Neural cell (in vitro differentiated cells): ENCODE data around the gene CRHR1.

Source experiments
- CTCF ChIP-seq: fragments of 450-650 bp; IDR thresholded peaks from 2 replicates; pipeline ENCODE4 v1.5.1; 2014; ENCODE audit warnings: antibody characterized with exemption, mild to moderate bottlenecking, moderate library complexity; ENCODE audit not compliant: poor library complexity, severe bottlenecking
- EP300 ChIP-seq: fragments of 450-650 bp; conservative IDR thresholded peaks from 2 replicates; pipeline ENCODE4 v1.6.1; 2014; ENCODE audit warnings: antibody characterized with exemption, mild to moderate bottlenecking, moderate library complexity; ENCODE audit not compliant: poor library complexity, severe bottlenecking
- EZH2 ChIP-seq: fragments of 200-600, 300-800 bp; shearing (Covaris generic), sonication (generic); IDR thresholded peaks from 2 replicates; pipeline ENCODE4 v1.6.1; 2014; ENCODE audit warnings: antibody characterized with exemption, low read length, borderline replicate concordance, mild to moderate bottlenecking; ENCODE audit not compliant: insufficient read depth, poor library complexity, severe bottlenecking
- MXI1 ChIP-seq: fragments of 450-650 bp; conservative IDR thresholded peaks from 2 replicates; pipeline ENCODE4 v1.6.1; 2014; ENCODE audit warnings: antibody characterized with exemption, mild to moderate bottlenecking; ENCODE audit not compliant: poor library complexity, severe bottlenecking
- POLR2AphosphoS5 ChIP-seq: IDR thresholded peaks from 2 replicates; pipeline ENCODE4 v1.6.1; 2012
- RAD21 ChIP-seq: fragments of 450-650 bp; conservative IDR thresholded peaks from 2 replicates; pipeline ENCODE4 v1.6.1; 2014; ENCODE audit warnings: antibody characterized with exemption, mild to moderate bottlenecking, moderate library complexity
- SMC3 ChIP-seq: fragments of 450-650 bp; conservative IDR thresholded peaks from 2 replicates; pipeline ENCODE4 v1.6.1; 2014; ENCODE audit warnings: antibody characterized with exemption, mild to moderate bottlenecking, moderate library complexity; ENCODE audit not compliant: poor library complexity
- TAF1 ChIP-seq: IDR thresholded peaks from 2 replicates; pipeline ENCODE4 v1.6.1; 2012; ENCODE audit warnings: low read depth
- TF ChIP-seq, protein P1 (sequence below): IDR thresholded peaks from 2 replicates; pipeline ENCODE4 v1.6.1; 2012; ENCODE audit warnings: borderline replicate concordance

DNA sequence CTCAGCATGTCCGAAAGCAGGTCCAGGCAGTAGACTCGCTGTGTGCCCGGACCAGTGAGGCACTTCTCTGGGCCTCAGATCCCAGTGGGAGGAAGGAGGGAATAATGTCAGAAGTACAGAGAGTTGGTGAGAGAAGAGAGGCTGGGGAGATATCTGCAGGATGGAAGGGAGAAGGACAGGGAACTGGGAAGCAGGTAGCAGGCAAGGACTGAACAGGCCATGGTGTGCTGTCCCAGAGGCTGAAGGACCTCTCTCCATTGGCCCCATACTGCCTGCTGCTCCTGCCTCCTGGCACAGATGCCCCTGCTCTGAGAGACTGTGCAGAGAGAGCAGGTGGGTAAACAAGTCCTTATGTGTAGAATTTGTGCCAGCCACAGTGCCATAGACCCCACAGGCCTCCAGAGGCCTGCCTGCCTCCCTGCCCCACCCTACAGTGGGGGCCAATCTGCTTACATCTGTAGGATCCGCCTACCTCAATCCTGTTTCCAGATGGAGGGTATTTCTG is 34.2 kb upstream of the CRHR1 start:
- no peak for TF ChIP-seq CTCF
- no peak for TF ChIP-seq EZH2
- no peak for TF ChIP-seq SMC3
- no peak for TF ChIP-seq POLR2AphosphoS5
- TF ChIP-seq EP300, result no peak
- TF ChIP-seq, protein P1, sequence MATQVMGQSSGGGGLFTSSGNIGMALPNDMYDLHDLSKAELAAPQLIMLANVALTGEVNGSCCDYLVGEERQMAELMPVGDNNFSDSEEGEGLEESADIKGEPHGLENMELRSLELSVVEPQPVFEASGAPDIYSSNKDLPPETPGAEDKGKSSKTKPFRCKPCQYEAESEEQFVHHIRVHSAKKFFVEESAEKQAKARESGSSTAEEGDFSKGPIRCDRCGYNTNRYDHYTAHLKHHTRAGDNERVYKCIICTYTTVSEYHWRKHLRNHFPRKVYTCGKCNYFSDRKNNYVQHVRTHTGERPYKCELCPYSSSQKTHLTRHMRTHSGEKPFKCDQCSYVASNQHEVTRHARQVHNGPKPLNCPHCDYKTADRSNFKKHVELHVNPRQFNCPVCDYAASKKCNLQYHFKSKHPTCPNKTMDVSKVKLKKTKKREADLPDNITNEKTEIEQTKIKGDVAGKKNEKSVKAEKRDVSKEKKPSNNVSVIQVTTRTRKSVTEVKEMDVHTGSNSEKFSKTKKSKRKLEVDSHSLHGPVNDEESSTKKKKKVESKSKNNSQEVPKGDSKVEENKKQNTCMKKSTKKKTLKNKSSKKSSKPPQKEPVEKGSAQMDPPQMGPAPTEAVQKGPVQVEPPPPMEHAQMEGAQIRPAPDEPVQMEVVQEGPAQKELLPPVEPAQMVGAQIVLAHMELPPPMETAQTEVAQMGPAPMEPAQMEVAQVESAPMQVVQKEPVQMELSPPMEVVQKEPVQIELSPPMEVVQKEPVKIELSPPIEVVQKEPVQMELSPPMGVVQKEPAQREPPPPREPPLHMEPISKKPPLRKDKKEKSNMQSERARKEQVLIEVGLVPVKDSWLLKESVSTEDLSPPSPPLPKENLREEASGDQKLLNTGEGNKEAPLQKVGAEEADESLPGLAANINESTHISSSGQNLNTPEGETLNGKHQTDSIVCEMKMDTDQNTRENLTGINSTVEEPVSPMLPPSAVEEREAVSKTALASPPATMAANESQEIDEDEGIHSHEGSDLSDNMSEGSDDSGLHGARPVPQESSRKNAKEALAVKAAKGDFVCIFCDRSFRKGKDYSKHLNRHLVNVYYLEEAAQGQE, result no peak
- no peak for TF ChIP-seq RAD21
- TF ChIP-seq TAF1, result no peak
- TF ChIP-seq MXI1, result no peak
